Esophagus mucosa (tissue), 1 donor: ENCODE measurements around the gene JMJD1C. TPM values are rescaled to one million over a fixed set of nuclear protein-coding genes. Genes with fewer than 3 reads are reported as not detected.
A peak's percentile ranks its signal among the peaks of the same experiment; 100 is the strongest.

ENCODE experiments used
- ATAC-seq: fragments of 200-7000 bp; cut with Tn5 transposase; one replicate; pipeline ENCODE4 v1.9.1; 2020
- total RNA-seq: library from RNA; stranded (reverse); gene quantifications from one replicate; pipeline ENCODE4 v1.2.4, GENCODE V29; 2023
- donor health status: DM: yes; HTN: yes; CAD: no.

Gene JMJD1C
- total RNA-seq, 1 donor from 2014 or later: 42.1 TPM

- no peak for ATAC-seq
Measured at GRCh38 chr10:63437116-63437949, 28.4 kb downstream of the JMJD1C start.

GRCh38 chr10:63436225-63436624 lies 29.6 kb downstream of the JMJD1C start:
- no peak for ATAC-seq

DNA sequence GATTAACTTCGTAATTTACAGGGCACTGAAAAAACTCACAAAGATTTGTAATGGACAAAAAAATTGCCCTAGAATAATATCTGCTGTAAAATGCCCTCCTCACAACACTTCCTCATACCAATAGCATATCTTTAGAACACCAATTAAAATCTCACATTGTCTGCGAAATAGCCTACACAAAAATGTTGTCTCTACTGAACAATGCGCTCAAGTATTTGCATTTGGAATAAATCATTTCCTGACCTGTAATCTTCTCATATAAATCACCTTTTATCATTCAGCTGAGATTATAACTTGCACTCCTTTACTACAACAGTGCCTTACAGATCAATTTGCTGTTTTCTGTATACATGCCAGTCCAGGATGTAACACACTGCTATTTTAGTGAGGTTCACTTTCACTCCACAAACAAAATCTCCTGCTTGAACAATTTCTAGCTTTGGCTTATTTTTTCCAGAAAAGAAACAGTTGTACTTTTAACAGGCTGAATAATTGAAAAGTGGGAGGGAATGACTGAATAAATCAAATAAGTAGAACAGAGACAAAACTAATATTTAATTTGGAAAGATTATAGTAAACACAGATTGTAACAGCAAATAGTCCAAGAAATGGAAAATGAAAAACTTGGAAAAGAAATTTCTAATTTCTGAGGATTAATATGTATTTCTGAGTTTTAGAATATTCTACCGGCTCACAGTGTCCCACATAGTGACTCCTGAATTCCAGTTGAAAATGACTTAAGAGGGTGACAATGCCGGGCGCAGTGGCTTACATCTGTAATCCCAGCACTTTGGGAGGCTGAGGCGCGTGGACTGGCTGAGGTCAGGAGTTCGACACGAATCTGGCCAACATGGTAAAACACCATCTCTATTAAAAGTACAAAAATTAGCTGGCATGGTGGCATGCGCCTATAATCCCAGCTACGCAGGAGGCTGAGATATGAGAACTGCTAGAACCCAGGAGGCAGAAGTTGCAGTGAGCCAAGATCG lies 30.6 kb downstream of the JMJD1C start:
- ATAC-seq: no peak

- ATAC-seq: peak; percentile 88
Measured at GRCh38 chr10:63431962-63432797, 33.6 kb downstream of the JMJD1C start.

DNA sequence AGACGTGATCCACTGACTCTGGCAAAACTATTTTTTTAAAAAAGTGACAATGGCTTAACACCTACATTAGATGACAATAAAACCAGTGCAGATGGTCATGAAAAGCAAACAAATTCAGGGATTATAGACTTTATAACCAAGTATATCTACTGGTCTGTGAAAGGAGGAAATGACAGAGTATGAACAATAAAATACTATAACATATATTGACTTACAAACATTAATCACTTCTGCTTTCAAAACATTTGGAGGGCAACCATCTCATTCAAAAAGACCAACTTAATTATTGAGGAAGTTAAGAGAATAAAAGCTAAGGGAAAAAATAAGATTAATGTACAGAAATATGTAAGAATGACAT lies 34.8 kb downstream of the JMJD1C start:
- ATAC-seq: no peak

GRCh38 chr10:63430091-63430998 lies 35.4 kb downstream of the JMJD1C start:
- ATAC-seq: peak; percentile 43

DNA sequence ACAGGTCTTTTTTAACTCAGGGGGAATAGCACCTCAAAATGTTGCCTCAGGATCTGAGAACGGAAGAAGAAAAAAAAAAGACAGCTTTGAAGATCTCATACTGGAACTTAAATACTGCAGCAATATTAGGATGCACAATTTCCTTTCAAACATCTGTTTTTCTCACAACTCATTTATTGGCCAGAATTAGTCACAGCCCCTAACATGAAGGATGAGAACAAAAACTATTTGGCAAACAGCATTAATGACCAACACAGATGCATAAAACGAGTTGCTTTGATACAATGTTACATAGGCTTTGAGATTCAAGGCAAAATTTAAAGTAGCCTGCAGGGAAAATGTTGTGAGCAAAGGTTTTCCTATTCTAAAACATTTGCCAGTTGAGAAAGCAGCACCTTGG lies 36.5 kb downstream of the JMJD1C start:
- ATAC-seq: no peak

DNA sequence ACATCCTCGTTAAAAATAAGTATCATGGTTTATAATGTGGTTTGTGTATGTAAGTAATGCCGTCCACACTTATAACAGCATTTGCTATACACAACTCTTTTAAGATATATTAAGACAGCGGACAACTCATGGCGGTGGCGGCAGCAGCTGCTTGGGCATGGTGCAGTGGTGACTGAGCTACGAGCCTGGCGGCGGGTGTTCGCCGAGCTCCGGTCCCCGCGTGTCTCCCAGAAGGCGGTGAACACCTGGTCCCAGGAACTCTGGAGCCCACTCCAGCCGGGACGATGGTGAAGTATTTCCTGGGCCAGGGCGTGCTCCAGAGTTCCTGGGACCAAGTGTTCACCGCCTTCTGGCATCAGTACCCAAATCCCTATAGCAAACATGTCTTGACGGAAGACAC lies 38.8 kb downstream of the JMJD1C start:
- ATAC-seq: no peak

GRCh38 chr10:63425512-63425911 lies 40.3 kb downstream of the JMJD1C start:
- no peak for ATAC-seq

DNA sequence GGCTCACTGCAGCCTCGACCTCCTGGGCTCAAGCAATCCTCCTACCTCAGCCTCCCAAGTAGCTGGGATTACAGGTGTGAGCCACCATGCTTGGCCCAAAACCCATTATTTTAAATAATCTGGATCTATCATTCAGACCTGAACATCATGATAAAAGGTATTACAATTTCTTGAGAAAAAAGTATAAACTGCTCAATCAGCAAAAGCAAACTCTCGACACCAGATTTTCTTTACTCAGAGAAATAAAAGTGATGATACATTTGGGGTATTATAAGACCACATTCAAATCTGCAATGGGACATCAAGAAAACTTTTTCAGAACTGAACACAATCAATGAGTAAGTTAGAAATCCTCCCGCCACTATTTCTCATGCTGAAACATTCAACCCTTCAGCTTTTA lies 41.2 kb downstream of the JMJD1C start:
- ATAC-seq: no peak

DNA sequence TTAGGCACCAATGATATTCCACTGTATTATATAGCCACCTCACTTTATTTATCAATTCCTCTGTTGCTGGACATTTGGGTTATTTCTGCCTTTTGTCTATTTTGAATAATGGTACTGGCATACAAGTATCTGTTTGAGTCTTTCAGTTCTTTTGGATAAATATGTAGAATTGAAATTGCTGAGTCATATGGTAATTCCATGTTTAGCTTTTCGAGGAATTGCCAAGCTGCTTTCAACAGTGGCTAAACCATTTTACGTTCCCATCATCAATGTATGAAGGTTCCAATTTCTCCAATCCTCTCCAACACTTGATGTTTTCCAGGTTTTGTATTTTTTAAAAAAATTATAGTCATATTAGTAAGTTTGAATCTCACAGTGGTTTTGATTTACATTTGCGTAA lies 42.3 kb downstream of the JMJD1C start:
- no peak for ATAC-seq

DNA sequence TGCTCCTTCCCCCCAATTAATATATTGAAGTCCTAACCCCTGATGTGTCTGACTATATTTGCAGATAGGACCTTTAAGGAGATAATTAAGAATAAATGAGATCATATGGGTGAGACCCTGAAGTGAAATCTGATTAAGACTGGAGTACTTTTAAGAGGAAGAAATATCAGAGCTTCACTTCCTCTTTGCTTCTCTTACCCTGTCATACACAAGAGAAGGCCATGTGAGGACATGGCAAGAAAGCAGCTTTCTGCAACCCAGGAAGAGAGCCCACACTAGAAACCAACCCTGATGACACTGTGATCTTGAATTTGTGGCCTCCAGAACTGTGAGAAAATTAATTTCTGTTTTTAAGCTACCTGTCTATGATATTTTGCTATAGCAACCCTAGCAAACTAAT lies 44.2 kb downstream of the JMJD1C start:
- peak; percentile 36 for ATAC-seq

- ATAC-seq: no peak
Measured at GRCh38 chr10:63416376-63416775, 49.4 kb downstream of the JMJD1C start.

DNA sequence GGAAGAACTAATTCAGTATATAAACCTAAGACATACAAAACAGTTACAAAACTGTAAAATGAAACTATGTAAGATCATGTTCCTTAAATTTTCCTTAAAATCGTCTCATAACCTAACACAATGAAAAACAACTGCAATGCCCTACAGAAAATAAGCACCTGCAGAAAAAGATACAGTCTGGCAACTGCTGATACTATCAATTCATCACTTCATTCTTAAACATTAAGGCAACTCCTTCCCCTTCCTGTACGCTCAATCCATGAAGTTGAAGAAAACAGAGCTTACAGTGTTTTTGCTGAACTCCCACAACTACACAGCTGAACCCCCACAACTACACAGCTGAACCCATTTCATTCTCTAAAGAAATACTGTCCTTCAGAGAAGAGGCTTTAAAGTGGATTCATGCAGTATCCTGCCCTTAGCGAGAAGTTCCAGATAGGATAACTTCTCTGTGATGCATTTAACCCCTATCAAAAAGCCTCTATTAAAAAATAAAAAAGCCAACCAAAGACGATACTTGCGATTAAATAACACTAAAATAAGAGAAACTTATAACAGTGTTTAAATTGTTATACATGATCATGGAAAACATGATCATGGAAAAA lies 50.0 kb downstream of the JMJD1C start:
- ATAC-seq: no peak

DNA sequence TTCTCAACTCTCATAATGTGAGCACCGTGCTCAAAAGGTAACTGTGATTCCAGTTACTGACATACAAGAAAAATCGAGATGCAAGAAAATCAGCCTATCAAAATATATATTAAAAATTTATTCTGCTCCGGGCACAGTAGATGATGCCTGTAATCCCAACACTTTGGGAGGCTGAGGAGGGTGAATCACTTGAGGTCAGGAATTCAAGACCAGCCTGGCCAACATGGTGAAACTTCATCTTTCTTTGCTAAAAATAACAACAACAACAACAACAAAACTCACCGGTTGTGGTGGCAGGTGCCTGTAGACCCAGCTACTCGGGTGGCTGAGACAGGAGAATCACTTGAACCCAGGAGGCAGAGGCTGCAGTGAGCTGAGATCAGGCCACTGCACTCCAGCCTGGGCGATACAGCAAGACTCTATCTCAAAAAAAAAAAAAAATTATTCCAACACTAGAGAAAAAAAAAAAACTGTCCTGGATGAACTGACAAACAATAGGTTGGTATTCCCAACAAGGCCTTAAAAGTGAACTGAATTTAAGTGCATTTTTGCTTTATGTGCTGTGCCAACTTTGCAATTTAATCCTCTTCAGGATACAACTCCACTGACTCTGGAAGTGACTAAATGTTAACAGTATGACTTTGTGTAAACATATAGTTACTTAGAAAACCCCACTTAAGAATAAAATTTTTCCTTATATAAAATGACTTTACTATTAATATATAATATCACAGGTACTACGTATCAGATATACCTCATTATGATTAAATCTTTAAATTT lies 51.1 kb downstream of the JMJD1C start:
- ATAC-seq: no peak

- no peak for ATAC-seq
Measured at GRCh38 chr10:63413429-63413828, 52.3 kb downstream of the JMJD1C start.

DNA sequence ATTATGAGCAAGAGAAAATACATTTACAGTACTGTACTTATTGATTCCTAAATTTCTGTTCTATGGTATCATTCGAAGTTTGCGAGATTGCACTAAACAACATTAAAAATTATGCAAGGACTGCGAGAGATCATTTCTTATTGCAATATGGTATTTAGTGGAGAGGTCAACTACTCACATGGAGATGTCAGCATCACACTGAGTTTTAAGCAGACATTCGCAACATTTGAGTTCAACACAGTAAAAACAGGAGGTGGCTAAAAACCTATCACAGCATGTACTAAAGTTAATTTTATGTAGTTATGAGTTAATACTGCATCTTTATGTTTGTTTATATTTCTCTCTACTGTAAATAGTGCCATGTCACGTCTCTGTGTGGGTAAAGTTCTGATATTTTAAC lies 53.5 kb downstream of the JMJD1C start:
- ATAC-seq: no peak

DNA sequence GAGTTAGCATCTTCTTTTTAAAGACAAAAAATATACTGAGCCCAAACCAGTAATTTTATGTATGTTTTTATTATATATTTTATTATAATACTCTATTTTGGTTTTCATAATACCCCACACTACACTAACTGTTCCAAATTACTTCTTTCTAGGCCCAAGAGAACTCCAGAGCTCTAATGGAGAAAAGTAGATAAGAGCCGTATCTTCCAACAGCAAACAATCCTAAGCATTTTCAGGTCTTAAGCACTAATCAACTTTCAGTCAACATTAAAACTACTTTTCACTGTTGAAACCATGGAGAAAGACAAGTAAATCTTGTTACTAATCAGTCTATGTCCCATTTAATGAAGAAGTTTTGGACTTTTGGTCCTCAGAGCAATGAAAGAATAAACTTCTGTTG lies 55.1 kb downstream of the JMJD1C start:
- no peak for ATAC-seq

- no peak for ATAC-seq
Measured at GRCh38 chr10:63409465-63410027, 56.2 kb downstream of the JMJD1C start.

DNA sequence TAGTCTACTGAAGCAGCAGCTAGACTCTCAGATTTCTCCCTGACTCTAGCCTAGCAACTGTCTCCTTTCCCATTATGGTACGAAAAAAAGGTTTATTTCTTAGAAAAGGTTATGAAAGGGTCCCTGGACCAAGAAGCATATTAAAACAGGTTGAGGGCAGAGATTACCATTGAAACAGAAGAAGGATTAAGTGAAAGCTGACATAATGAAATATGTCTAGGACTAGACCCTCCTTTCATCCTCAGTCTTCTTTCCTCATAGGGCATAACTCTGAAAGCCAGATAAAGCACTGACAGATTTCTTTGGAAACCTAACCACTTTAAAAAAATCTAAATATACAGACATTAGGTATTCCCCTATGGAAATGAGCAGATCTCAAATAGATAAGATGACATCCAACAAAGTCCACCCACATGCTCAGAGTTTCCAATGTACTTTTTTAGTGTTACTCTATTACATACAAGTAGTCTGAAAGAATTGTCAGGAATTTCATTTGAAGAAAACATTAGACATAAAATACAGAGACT lies 58.6 kb downstream of the JMJD1C start:
- ATAC-seq: no peak
